GM19467 (cell line): Measurements from ENCODE around the gene DISP3.

Source experiments
- ATAC-seq: cut with Tn5 transposase; IDR thresholded peaks from one replicate; pipeline ENCODE4 v1.9.1; 2021; ENCODE audit warnings: mild to moderate bottlenecking, moderate library complexity; ENCODE audit not compliant: unreplicated experiment

DISP3 gene, protein sequence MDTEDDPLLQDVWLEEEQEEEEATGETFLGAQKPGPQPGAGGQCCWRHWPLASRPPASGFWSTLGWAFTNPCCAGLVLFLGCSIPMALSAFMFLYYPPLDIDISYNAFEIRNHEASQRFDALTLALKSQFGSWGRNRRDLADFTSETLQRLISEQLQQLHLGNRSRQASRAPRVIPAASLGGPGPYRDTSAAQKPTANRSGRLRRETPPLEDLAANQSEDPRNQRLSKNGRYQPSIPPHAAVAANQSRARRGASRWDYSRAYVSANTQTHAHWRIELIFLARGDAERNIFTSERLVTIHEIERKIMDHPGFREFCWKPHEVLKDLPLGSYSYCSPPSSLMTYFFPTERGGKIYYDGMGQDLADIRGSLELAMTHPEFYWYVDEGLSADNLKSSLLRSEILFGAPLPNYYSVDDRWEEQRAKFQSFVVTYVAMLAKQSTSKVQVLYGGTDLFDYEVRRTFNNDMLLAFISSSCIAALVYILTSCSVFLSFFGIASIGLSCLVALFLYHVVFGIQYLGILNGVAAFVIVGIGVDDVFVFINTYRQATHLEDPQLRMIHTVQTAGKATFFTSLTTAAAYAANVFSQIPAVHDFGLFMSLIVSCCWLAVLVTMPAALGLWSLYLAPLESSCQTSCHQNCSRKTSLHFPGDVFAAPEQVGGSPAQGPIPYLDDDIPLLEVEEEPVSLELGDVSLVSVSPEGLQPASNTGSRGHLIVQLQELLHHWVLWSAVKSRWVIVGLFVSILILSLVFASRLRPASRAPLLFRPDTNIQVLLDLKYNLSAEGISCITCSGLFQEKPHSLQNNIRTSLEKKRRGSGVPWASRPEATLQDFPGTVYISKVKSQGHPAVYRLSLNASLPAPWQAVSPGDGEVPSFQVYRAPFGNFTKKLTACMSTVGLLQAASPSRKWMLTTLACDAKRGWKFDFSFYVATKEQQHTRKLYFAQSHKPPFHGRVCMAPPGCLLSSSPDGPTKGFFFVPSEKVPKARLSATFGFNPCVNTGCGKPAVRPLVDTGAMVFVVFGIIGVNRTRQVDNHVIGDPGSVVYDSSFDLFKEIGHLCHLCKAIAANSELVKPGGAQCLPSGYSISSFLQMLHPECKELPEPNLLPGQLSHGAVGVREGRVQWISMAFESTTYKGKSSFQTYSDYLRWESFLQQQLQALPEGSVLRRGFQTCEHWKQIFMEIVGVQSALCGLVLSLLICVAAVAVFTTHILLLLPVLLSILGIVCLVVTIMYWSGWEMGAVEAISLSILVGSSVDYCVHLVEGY (N-terminal part only)

GRCh38 chr1:11478571-11479374 lies at the start of gene DISP3:
TSS of gene DISP3 (plus strand) at chr1:11479155. CDS start at chr1:11500993, 21,838 bp downstream.
- ATAC-seq: peak; percentile 75

- no peak for ATAC-seq
These were observed 49.7 kb upstream of the DISP3 start for GRCh38 chr1:11429226-11429625.

DNA sequence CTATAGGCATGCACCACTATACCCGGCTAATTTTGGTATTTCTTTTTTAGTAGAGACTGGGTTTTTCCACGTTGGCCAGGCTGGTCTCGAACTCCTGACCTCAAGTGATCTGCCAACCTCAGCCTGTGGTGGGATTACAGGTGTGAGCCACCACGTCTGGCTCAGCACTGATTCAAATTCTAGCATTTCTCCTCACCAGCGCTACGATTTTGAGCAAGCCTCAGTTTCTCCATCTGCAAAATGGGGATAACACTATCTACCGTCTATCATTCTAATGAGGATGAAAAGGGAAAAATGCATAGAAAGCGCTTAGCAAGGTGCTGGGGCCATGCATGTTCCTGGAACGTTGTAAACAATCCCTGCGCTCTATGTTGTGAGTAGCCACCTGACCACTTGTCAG lies 49.0 kb upstream of the DISP3 start:
- no peak for ATAC-seq

DNA sequence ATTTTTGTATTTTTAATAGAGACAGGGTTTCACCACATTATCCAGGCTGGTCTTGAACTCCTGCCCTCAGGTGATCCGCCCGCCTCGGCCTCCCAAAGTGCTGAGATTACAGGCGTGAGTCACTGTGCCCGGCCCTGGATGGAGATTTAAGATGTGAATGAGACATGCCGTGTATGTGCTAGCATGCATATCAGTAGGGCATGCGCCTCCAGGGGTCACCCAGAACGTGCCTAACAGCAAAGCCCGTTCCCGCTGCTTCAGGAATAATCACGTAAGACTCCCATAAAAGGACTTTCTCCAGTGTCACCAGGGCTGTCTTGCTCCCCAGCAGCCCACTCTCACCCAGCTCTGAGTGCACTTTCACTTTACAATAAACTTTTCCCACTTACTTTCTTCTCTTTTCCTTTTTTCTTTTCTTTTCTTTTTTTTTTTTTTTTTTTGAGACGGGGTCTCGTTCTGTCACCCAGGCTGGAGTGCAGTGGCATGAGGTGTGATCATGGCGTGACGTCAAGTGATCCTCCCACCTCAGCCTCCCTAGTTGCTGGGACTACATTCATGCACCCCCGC lies 46.9 kb upstream of the DISP3 start:
- no peak for ATAC-seq

- no peak for ATAC-seq
These were observed 46.4 kb upstream of the DISP3 start for GRCh38 chr1:11432526-11432925.

- no peak for ATAC-seq
These were observed 44.5 kb upstream of the DISP3 start for GRCh38 chr1:11434501-11434900.

DNA sequence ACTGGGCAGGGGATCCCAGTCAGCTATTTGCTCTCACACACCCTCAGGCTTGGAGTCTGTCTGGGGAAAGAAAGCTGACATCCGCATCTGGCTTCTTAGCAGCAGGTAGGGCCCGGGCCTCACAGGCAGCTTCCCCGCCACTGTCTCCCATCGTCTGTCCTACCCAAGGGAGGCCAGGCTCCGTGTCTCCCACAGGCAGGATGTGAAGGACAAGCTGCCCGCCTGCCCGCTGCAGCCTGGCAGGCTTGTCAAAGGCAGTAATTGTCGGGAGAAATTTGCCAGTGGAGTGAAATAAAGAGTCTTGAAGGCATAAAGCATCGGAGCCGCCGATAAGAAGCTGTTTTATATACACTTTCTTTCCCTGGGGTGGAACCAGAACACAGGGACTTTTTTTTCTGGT lies 44.0 kb upstream of the DISP3 start:
- ATAC-seq: no peak

DNA sequence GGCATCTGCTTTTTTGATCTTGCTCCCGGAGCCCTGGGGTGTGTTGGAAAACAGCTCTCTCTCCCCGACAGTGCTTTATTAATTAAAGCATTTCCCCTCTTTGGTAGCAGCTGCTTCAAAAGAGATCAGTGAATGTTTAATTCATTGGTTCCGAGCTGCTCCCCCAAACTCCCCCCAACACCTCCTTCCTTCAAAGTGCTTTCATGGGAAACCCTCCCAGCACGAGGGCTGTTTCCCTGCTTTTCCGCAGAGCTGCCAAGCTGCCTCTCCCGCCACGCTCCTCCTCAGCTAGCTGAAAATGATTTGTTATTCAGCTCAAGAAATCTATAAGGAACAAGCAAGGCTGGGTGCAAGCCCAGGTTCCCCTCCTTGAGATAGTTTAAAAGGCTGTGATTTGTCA lies 40.0 kb upstream of the DISP3 start:
- no peak for ATAC-seq

DNA sequence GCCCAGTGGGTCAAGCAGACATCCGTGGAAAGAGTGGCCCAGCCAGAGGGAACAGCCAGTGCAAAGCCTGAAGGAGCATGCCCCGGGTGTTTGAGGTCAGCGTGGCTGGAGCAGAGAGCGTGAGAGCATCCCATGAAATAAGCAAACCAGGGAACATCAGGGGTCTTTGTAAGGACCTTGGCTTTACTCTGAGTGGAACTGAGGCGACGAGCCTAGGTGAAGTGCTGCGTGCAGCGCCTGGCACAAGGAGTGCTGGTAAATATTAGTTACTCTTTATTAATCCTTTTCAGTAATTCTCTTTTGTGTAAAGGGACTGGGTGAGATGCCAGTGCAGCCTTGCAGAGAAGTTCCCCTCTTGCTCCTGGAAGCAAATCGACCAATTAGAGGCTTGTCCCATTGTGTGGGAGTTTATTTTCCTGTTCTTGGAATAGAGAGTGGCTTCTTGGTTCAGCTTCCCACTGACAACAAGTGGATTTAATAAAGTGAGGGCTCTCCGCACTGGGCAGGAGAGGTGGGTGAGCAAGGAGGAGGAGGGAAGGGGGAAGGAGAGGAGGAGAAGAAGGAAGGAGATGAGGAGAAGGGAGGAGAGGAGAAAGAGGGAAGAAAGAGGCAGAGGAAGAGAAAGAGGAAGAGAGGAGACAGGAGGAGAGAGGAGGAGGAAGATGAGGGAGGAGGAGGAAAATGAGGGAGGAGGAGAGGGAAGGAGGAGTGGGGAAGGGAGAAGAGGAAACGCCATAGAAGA lies 37.6 kb upstream of the DISP3 start:
- ATAC-seq: no peak

- no peak for ATAC-seq
These were observed 35.9 kb upstream of the DISP3 start for GRCh38 chr1:11443043-11443442.

DNA sequence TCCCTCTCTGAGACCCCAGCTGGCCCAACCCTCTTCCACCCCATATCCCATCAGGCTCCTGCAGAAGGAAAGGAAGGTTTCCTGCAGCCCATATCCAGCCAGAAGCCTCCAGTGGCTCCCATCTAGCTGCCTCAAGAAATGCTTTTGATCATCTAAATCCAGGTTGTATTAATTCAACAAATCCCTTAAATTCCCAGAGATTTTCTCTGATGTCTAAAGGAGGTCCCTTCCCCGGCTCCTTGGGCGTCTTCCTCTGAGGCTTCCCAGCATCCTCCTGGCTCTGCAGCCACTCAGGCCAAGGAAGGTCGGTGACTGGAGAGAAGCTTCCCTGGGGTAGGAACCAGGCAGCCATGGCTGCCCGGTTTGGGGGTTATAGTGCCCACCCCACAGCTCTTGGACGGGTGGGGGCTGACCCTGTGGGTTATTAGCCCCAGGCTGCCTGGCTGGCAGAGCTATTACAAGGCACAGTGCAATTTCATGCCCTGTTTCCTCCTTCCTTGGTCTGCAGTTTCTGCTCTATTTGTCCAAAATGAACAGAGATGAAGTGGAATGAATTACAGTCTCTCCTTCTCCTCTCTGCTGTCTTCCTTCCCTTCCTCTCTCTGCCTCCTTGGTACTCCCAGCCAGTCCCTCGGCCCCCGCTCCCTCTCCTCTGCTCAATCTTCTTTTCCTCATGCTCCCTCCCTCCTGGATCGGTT lies 34.8 kb upstream of the DISP3 start:
- ATAC-seq: no peak

- ATAC-seq: no peak
These were observed 34.0 kb upstream of the DISP3 start for GRCh38 chr1:11444907-11445306.

GRCh38 chr1:11447903-11448302 lies 31.1 kb upstream of the DISP3 start:
- no peak for ATAC-seq

GRCh38 chr1:11448373-11449099 lies 30.4 kb upstream of the DISP3 start:
- no peak for ATAC-seq

DNA sequence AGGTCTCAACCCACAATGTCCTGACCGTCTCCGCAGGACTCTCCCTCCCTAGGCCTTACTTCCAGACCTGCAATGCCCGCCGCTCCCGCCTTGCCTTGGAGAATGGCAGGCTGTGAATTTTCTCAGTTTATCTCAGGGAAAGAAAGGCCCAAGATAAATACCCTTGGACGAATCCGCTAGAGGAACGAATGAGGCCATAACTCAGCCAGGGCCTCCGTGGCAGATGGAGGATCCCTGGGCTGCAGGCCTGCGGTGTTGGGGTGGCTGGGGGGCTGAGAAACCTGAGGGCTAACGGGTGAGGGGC lies 29.9 kb upstream of the DISP3 start:
- no peak for ATAC-seq

GRCh38 chr1:11450310-11450709 lies 28.6 kb upstream of the DISP3 start:
- ATAC-seq: no peak

GRCh38 chr1:11453742-11454491 lies 25.0 kb upstream of the DISP3 start:
- no peak for ATAC-seq
